ENCODE data around the gene GLI3. TPM values are rescaled to one million over a fixed set of nuclear protein-coding genes. Genes with fewer than 3 reads are reported as not detected.

The GLI3 gene
- total RNA-seq, 1 experiment from 2014 or later, result 0.07 TPM

GRCh38 chr7:41972776-41973175 is 264.2 kb downstream of the GLI3 start:
- Histone ChIP-seq H3K79me2 (ENCODE audit: low read length) (no peaks in the 10 kb centered on the region), H3K27me3 (ENCODE audit: low read length) (no peaks in the 10 kb centered on the region), H3K9ac (ENCODE audit: low read length) (no peak overlapping the region), H3K27ac (ENCODE audit: low read length) (no peak overlapping the region), H3K36me3 (ENCODE audit: insufficient read depth, low read length) (no peaks in the 10 kb centered on the region), H3K9me2 (replicated peaks; ENCODE audit: insufficient read depth, low read length) (no peaks in the 10 kb centered on the region), H3K4me3 (ENCODE audit: low read length) (no peak overlapping the region), H3K4me2 (ENCODE audit: low read depth, low read length, poor library complexity, severe bottlenecking) (no peak overlapping the region), H3K9me3 (ENCODE audit: low read length) (no peaks in the 10 kb centered on the region), H2AFZ (ENCODE audit: low read length) (no peak overlapping the region), H4K20me1 (ENCODE audit: insufficient read depth, low read depth, low read length) (no peaks in the 10 kb centered on the region), H3K4me1 (ENCODE audit: low read length) (peaks cover 8% of the 10 kb centered on the region)
- DNase-seq, result no peak

- Histone ChIP-seq H2AFZ (ENCODE audit: low read length) (no peak overlapping the region), H3K9me2 (replicated peaks; ENCODE audit: insufficient read depth, low read length) (no peaks in the 10 kb centered on the region), H3K9me3 (ENCODE audit: low read length) (no peaks in the 10 kb centered on the region), H4K20me1 (ENCODE audit: insufficient read depth, low read depth, low read length) (no peaks in the 10 kb centered on the region), H3K27ac (ENCODE audit: low read length) (no peak overlapping the region), H3K27me3 (ENCODE audit: low read length) (no peaks in the 10 kb centered on the region), H3K4me3 (ENCODE audit: low read length) (no peak overlapping the region), H3K79me2 (ENCODE audit: low read length) (no peaks in the 10 kb centered on the region), H3K9ac (ENCODE audit: low read length) (no peak overlapping the region), H3K4me2 (ENCODE audit: low read depth, low read length, poor library complexity, severe bottlenecking) (no peak overlapping the region), H3K36me3 (ENCODE audit: insufficient read depth, low read length) (no peaks in the 10 kb centered on the region), H3K4me1 (ENCODE audit: low read length) (peaks cover 8% of the 10 kb centered on the region)
- no peak for DNase-seq
Measured at GRCh38 chr7:41972270-41972669, 264.7 kb downstream of the GLI3 start.

GRCh38 chr7:41971640-41972187 is 265.3 kb downstream of the GLI3 start:
- Histone ChIP-seq H3K27ac (ENCODE audit: low read length) (no peak overlapping the region), H3K4me3 (ENCODE audit: low read length) (no peak overlapping the region), H3K9me3 (ENCODE audit: low read length) (no peaks in the 10 kb centered on the region), H3K36me3 (ENCODE audit: insufficient read depth, low read length) (no peaks in the 10 kb centered on the region), H3K4me2 (ENCODE audit: low read depth, low read length, poor library complexity, severe bottlenecking) (no peak overlapping the region), H3K4me1 (ENCODE audit: low read length) (peaks cover 8% of the 10 kb centered on the region), H4K20me1 (ENCODE audit: insufficient read depth, low read depth, low read length) (no peaks in the 10 kb centered on the region), H3K79me2 (ENCODE audit: low read length) (no peaks in the 10 kb centered on the region), H3K9me2 (replicated peaks; ENCODE audit: insufficient read depth, low read length) (no peaks in the 10 kb centered on the region), H2AFZ (ENCODE audit: low read length) (no peak overlapping the region), H3K9ac (ENCODE audit: low read length) (no peak overlapping the region), H3K27me3 (ENCODE audit: low read length) (no peaks in the 10 kb centered on the region)
- no peak for DNase-seq

GRCh38 chr7:41970941-41971340 is 266.1 kb downstream of the GLI3 start:
- Histone ChIP-seq H3K9ac (ENCODE audit: low read length) (no peak overlapping the region), H3K27me3 (ENCODE audit: low read length) (no peaks in the 10 kb centered on the region), H4K20me1 (ENCODE audit: insufficient read depth, low read depth, low read length) (no peaks in the 10 kb centered on the region), H3K36me3 (ENCODE audit: insufficient read depth, low read length) (no peaks in the 10 kb centered on the region), H3K4me2 (ENCODE audit: low read depth, low read length, poor library complexity, severe bottlenecking) (no peak overlapping the region), H3K9me2 (replicated peaks; ENCODE audit: insufficient read depth, low read length) (no peaks in the 10 kb centered on the region), H3K27ac (ENCODE audit: low read length) (no peak overlapping the region), H2AFZ (ENCODE audit: low read length) (no peak overlapping the region), H3K4me3 (ENCODE audit: low read length) (no peak overlapping the region), H3K4me1 (ENCODE audit: low read length) (peaks cover 8% of the 10 kb centered on the region), H3K9me3 (ENCODE audit: low read length) (no peaks in the 10 kb centered on the region), H3K79me2 (ENCODE audit: low read length) (no peaks in the 10 kb centered on the region)
- no peak for DNase-seq

GRCh38 chr7:41969561-41970105 is 267.4 kb downstream of the GLI3 start:
- Histone ChIP-seq H3K9me2 (replicated peaks; ENCODE audit: insufficient read depth, low read length) (no peaks in the 10 kb centered on the region), H3K4me3 (ENCODE audit: low read length) (no peak overlapping the region), H3K4me2 (ENCODE audit: low read depth, low read length, poor library complexity, severe bottlenecking) (no peak overlapping the region), H3K4me1 (ENCODE audit: low read length) (peaks cover 8% of the 10 kb centered on the region), H2AFZ (ENCODE audit: low read length) (no peak overlapping the region), H3K9me3 (ENCODE audit: low read length) (no peaks in the 10 kb centered on the region), H3K9ac (ENCODE audit: low read length) (no peak overlapping the region), H3K36me3 (ENCODE audit: insufficient read depth, low read length) (no peaks in the 10 kb centered on the region), H4K20me1 (ENCODE audit: insufficient read depth, low read depth, low read length) (no peaks in the 10 kb centered on the region), H3K27ac (ENCODE audit: low read length) (no peak overlapping the region), H3K79me2 (ENCODE audit: low read length) (no peaks in the 10 kb centered on the region), H3K27me3 (ENCODE audit: low read length) (no peaks in the 10 kb centered on the region)
- DNase-seq, result no peak

GRCh38 chr7:41967156-41967555 is 269.9 kb downstream of the GLI3 start:
- H3K27me3 ChIP-seq (ENCODE audit: low read length), result no peaks in the 10 kb centered on the region
- H3K36me3 ChIP-seq (ENCODE audit: insufficient read depth, low read length), result no peaks in the 10 kb centered on the region
- H3K79me2 ChIP-seq (ENCODE audit: low read length), result no peaks in the 10 kb centered on the region
- no peak overlapping the region for H3K9ac ChIP-seq (ENCODE audit: low read length)
- DNase-seq, result no peak
- H4K20me1 ChIP-seq (ENCODE audit: insufficient read depth, low read depth, low read length), result no peaks in the 10 kb centered on the region
- no peak overlapping the region for H2AFZ ChIP-seq (ENCODE audit: low read length)
- H3K4me3 ChIP-seq (ENCODE audit: low read length), result no peak overlapping the region
- peaks cover 8% of the 10 kb centered on the region for H3K4me1 ChIP-seq (ENCODE audit: low read length)
- no peaks in the 10 kb centered on the region for H3K9me2 ChIP-seq (replicated peaks; ENCODE audit: insufficient read depth, low read length)
- no peak overlapping the region for H3K27ac ChIP-seq (ENCODE audit: low read length)
- no peaks in the 10 kb centered on the region for H3K9me3 ChIP-seq (ENCODE audit: low read length)
- no peak overlapping the region for H3K4me2 ChIP-seq (ENCODE audit: low read depth, low read length, poor library complexity, severe bottlenecking)

- no peaks in the 10 kb centered on the region for H3K27me3 ChIP-seq (ENCODE audit: low read length)
- no peak overlapping the region for H3K9ac ChIP-seq (ENCODE audit: low read length)
- H3K9me2 ChIP-seq (replicated peaks; ENCODE audit: insufficient read depth, low read length), result no peaks in the 10 kb centered on the region
- H3K79me2 ChIP-seq (ENCODE audit: low read length), result no peaks in the 10 kb centered on the region
- H3K9me3 ChIP-seq (ENCODE audit: low read length), result no peaks in the 10 kb centered on the region
- H3K4me1 ChIP-seq (ENCODE audit: low read length), result peaks cover 8% of the 10 kb centered on the region
- H3K4me2 ChIP-seq (ENCODE audit: low read depth, low read length, poor library complexity, severe bottlenecking), result no peak overlapping the region
- H2AFZ ChIP-seq (ENCODE audit: low read length), result no peak overlapping the region
- no peak overlapping the region for H3K4me3 ChIP-seq (ENCODE audit: low read length)
- no peak overlapping the region for H3K27ac ChIP-seq (ENCODE audit: low read length)
- no peaks in the 10 kb centered on the region for H4K20me1 ChIP-seq (ENCODE audit: insufficient read depth, low read depth, low read length)
- H3K36me3 ChIP-seq (ENCODE audit: insufficient read depth, low read length), result no peaks in the 10 kb centered on the region
- no peak for DNase-seq
Measured at GRCh38 chr7:41965951-41966505, 271.0 kb downstream of the GLI3 start.

- no peak overlapping the region for H3K4me2 ChIP-seq (ENCODE audit: low read depth, low read length, poor library complexity, severe bottlenecking)
- no peaks in the 10 kb centered on the region for H3K9me3 ChIP-seq (ENCODE audit: low read length)
Measured at GRCh38 chr7:41964849-41965745, 271.9 kb downstream of the GLI3 start.

More at GRCh38 chr7:41964849-41965745, 271.9 kb downstream of the GLI3 start:
- no peak for DNase-seq
- Histone ChIP-seq H3K27ac (ENCODE audit: low read length) (no peak overlapping the region), H3K4me1 (ENCODE audit: low read length) (peaks cover 8% of the 10 kb centered on the region), H4K20me1 (ENCODE audit: insufficient read depth, low read depth, low read length) (no peaks in the 10 kb centered on the region), H3K27me3 (ENCODE audit: low read length) (no peaks in the 10 kb centered on the region), H3K9ac (ENCODE audit: low read length) (no peak overlapping the region), H3K36me3 (ENCODE audit: insufficient read depth, low read length) (no peaks in the 10 kb centered on the region), H3K9me2 (replicated peaks; ENCODE audit: insufficient read depth, low read length) (no peaks in the 10 kb centered on the region), H3K4me3 (ENCODE audit: low read length) (no peak overlapping the region), H2AFZ (ENCODE audit: low read length) (no peak overlapping the region), H3K79me2 (ENCODE audit: low read length) (no peaks in the 10 kb centered on the region)
